NK-92 treated with Interleukin-12 subunit alpha and Interleukin-12 subunit beta, amount 100 ng/mL, for 24 hours (cell line): ENCODE results near the gene TTC23.
"Not testable (repeated sequence)": the region's sequence is repeated elsewhere in the genome, so short reads cannot be mapped to it uniquely, and the experiment has no call there.

Experiments
- DNase-seq: peaks from one replicate; lab custom pipeline; 2025; lab: John Stamatoyannopoulos, UW

TTC23 gene

GRCh38 chr15:99197856-99198255 is 51.5 kb downstream of the TTC23 start:
- DNase-seq = no peak

- DNase-seq = not testable (repeated sequence)
These were observed 57.2 kb downstream of the TTC23 start for GRCh38 chr15:99192181-99192580.

- DNase-seq = no peak
These were observed 61.4 kb downstream of the TTC23 start for GRCh38 chr15:99187936-99188335.

- no peak for DNase-seq
These were observed 63.8 kb downstream of the TTC23 start for GRCh38 chr15:99185414-99186130.

- DNase-seq = no peak
These were observed 66.6 kb downstream of the TTC23 start for GRCh38 chr15:99182791-99183190.

- no peak for DNase-seq
These were observed 67.8 kb downstream of the TTC23 start for GRCh38 chr15:99181545-99181971.

GRCh38 chr15:99180964-99181306 is 68.4 kb downstream of the TTC23 start:
- DNase-seq = no peak

GRCh38 chr15:99180086-99180963 is 69.1 kb downstream of the TTC23 start:
- DNase-seq = no peak

GRCh38 chr15:99177679-99178078 is 71.7 kb downstream of the TTC23 start:
- no peak for DNase-seq

- DNase-seq = no peak
These were observed 72.6 kb downstream of the TTC23 start for GRCh38 chr15:99176757-99177156.

GRCh38 chr15:99174567-99175395 is 74.6 kb downstream of the TTC23 start:
- no peak for DNase-seq

- no peak for DNase-seq
These were observed 76.4 kb downstream of the TTC23 start for GRCh38 chr15:99172989-99173388.

- DNase-seq = no peak
These were observed 77.2 kb downstream of the TTC23 start for GRCh38 chr15:99172171-99172570.

- no peak for DNase-seq
These were observed 78.8 kb downstream of the TTC23 start for GRCh38 chr15:99170476-99171065.

- no peak for DNase-seq
These were observed 79.5 kb downstream of the TTC23 start for GRCh38 chr15:99169769-99170311.

GRCh38 chr15:99168601-99169580 is 80.5 kb downstream of the TTC23 start:
- DNase-seq = no peak

- DNase-seq = no peak
These were observed 81.7 kb downstream of the TTC23 start for GRCh38 chr15:99167640-99168039.

GRCh38 chr15:99167201-99167600 is 82.2 kb downstream of the TTC23 start:
- no peak for DNase-seq

- DNase-seq = no peak
These were observed 83.3 kb downstream of the TTC23 start for GRCh38 chr15:99165956-99166689.
